MM.1S (cell line): Measurements from ENCODE around the gene RECQL.
A peak's percentile ranks its signal among the peaks of the same experiment; 100 is the strongest.

Experiments used
- DNase-seq: peaks from one replicate; pipeline ENCODE4 v3.0.0-alpha.2; 2015
- H2AFZ ChIP-seq: fragments of 300-600 bp; sonication (generic); 2 replicates; pipeline ENCODE4 v1.6.0; 2016; ENCODE audit warnings: antibody characterized with exemption, low read length
- H3F3A ChIP-seq: fragments of 300-600 bp; sonication (generic); 2 replicates; pipeline ENCODE4 v1.6.1; 2016; ENCODE audit warnings: mild to moderate bottlenecking, antibody characterized with exemption, low read length, moderate library complexity, mixed read lengths; ENCODE audit not compliant: insufficient read depth
- H3K27ac ChIP-seq: fragments of 300-600 bp; sonication (generic); 2 replicates; pipeline ENCODE4 v1.5.1; 2016; ENCODE audit warnings: mild to moderate bottlenecking, low read length
- H3K27me3 ChIP-seq: fragments of 300-600 bp; sonication (generic); replicated peaks from 2 replicates; pipeline ENCODE4 v1.6.0; 2016; ENCODE audit warnings: low read length; ENCODE audit not compliant: insufficient read depth
- H3K36me3 ChIP-seq: fragments of 300-600 bp; sonication (generic); replicated peaks from 2 replicates; pipeline ENCODE4 v1.6.1; 2016; ENCODE audit warnings: mild to moderate bottlenecking, low read length, mixed read lengths; ENCODE audit not compliant: insufficient read depth
- H3K4me1 ChIP-seq: fragments of 300-600 bp; sonication (generic); 2 replicates; pipeline ENCODE4 v1.6.1; 2016; ENCODE audit warnings: low read length, mixed read lengths
- H3K4me2 ChIP-seq: fragments of 300-600 bp; sonication (generic); 2 replicates; pipeline ENCODE4 v1.6.0; 2016; ENCODE audit warnings: low read depth, low read length
- H3K4me3 ChIP-seq: fragments of 300-600 bp; sonication (generic); 2 replicates; pipeline ENCODE4 v1.5.1; 2016; ENCODE audit warnings: low read length, mixed read lengths
- H3K79me2 ChIP-seq: fragments of 300-600 bp; sonication (generic); 2 replicates; pipeline ENCODE4 v1.6.1; 2016; ENCODE audit warnings: mixed run types, low read length, mixed read lengths
- H3K9ac ChIP-seq: fragments of 300-600 bp; sonication (generic); 2 replicates; pipeline ENCODE4 v1.6.1; 2016; ENCODE audit warnings: low read length, mixed read lengths
- H3K9me2 ChIP-seq: fragments of 300-600 bp; sonication (generic); replicated peaks from 2 replicates; pipeline ENCODE4 v1.6.1; 2016; ENCODE audit warnings: mild to moderate bottlenecking, low read length, mixed read lengths; ENCODE audit not compliant: insufficient read depth
- H3K9me3 ChIP-seq: fragments of 300-600 bp; sonication (generic); replicated peaks from 2 replicates; pipeline ENCODE4 v1.6.1; 2016; ENCODE audit warnings: mild to moderate bottlenecking, low read length, mixed read lengths; ENCODE audit not compliant: insufficient read depth
- H4K20me1 ChIP-seq: fragments of 300-600 bp; sonication (generic); 2 replicates; pipeline ENCODE4 v1.6.1; 2016; ENCODE audit warnings: mild to moderate bottlenecking, low read length, moderate library complexity, mixed read lengths; ENCODE audit not compliant: insufficient read depth
- EZH2 ChIP-seq: fragments of 300-600 bp; sonication (generic); optimal IDR thresholded peaks from 2 replicates; pipeline ENCODE3; 2017; ENCODE audit warnings: low read depth, mild to moderate bottlenecking, antibody characterized with exemption, low read length, mixed read lengths
- EZH2phosphoT487 ChIP-seq: fragments of 300-600 bp; sonication (generic); IDR thresholded peaks from 2 replicates; pipeline ENCODE4 v1.6.1; 2018; ENCODE audit warnings: antibody characterized with exemption, low read length
- TF ChIP-seq, protein P1 (sequence below): fragments of 300-600 bp; sonication (generic); IDR thresholded peaks from 2 replicates; pipeline ENCODE4 v1.5.1; 2016; ENCODE audit warnings: antibody characterized with exemption, low read length, mixed read lengths

Gene RECQL

DNA sequence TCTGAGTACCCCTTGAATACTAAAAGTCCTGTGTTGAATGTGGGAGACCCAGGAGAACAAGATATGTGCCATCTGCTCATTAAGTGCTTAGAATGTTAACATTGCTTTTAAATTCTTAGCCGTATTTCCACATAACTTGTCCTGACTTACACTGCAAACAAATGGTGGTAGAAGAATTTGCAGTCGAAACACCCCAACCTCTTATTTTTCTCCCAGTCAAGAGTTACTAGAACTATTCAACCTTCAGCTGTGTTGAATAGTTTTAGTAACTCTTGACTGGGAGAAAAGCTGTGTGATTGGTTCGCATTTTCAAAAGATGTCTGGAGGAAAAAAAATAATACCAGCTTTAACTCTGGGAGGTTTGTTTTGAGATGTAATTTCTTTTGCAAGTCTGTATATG, 17.0 kb upstream of the RECQL start:
- H3K9me3 ChIP-seq, result no peaks in the 10 kb centered on the region
- H3K4me1 ChIP-seq, result no peaks in the 10 kb centered on the region
- H3K36me3 ChIP-seq, result peaks cover 8% of the 10 kb centered on the region; the same call in 1 of the 2 replicates
- no peaks in the 10 kb centered on the region for H3F3A ChIP-seq
- no peak overlapping the region for H2AFZ ChIP-seq
- H4K20me1 ChIP-seq, result no peaks in the 10 kb centered on the region
- H3K79me2 ChIP-seq, result no peaks in the 10 kb centered on the region
- no peaks in the 10 kb centered on the region for H3K9me2 ChIP-seq
- H3K4me3 ChIP-seq, result no peak overlapping the region
- no peaks in the 10 kb centered on the region for H3K27me3 ChIP-seq
- no peak overlapping the region for H3K9ac ChIP-seq
- no peak overlapping the region for H3K27ac ChIP-seq
- TF ChIP-seq EZH2phosphoT487, result no peak
- no peak overlapping the region for H3K4me2 ChIP-seq
- DNase-seq, result no peak

DNA sequence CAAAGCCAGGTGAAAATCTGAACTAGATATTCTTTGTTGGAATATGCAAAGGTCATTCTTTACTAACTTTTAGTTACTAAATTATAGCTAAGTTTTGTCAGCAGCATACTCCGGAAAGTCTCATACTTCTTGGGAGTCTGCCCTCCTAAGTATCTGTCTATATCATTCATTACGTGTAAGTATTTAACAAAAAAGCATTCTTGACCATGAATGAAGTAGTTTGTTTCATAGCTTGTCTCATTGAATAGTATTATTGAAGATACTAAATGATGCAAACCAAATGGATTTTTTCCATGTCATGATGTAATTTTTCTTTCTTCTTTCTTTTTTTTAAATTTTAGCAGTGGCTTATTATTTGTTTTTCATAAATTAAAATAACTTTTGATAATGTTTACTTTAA, 14.8 kb upstream of the RECQL start:
- Histone ChIP-seq H3K9ac (no peak overlapping the region), H3K4me3 (no peak overlapping the region), H3K27ac (no peak overlapping the region), H2AFZ (no peak overlapping the region), H3K9me2 (no peaks in the 10 kb centered on the region), H3F3A (no peaks in the 10 kb centered on the region), H4K20me1 (no peaks in the 10 kb centered on the region), H3K36me3 (peaks cover 12% of the 10 kb centered on the region; the same call in 1 of the 2 replicates), H3K27me3 (no peaks in the 10 kb centered on the region), H3K4me2 (no peak overlapping the region), H3K4me1 (no peaks in the 10 kb centered on the region), H3K9me3 (no peaks in the 10 kb centered on the region), H3K79me2 (peaks cover 5% of the 10 kb centered on the region; the same call in 1 of the 2 replicates)
- DNase-seq, result no peak
- TF ChIP-seq, protein P1, sequence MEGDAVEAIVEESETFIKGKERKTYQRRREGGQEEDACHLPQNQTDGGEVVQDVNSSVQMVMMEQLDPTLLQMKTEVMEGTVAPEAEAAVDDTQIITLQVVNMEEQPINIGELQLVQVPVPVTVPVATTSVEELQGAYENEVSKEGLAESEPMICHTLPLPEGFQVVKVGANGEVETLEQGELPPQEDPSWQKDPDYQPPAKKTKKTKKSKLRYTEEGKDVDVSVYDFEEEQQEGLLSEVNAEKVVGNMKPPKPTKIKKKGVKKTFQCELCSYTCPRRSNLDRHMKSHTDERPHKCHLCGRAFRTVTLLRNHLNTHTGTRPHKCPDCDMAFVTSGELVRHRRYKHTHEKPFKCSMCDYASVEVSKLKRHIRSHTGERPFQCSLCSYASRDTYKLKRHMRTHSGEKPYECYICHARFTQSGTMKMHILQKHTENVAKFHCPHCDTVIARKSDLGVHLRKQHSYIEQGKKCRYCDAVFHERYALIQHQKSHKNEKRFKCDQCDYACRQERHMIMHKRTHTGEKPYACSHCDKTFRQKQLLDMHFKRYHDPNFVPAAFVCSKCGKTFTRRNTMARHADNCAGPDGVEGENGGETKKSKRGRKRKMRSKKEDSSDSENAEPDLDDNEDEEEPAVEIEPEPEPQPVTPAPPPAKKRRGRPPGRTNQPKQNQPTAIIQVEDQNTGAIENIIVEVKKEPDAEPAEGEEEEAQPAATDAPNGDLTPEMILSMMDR, result no peak
- no peak for TF ChIP-seq EZH2
- no peak for TF ChIP-seq EZH2phosphoT487

DNA sequence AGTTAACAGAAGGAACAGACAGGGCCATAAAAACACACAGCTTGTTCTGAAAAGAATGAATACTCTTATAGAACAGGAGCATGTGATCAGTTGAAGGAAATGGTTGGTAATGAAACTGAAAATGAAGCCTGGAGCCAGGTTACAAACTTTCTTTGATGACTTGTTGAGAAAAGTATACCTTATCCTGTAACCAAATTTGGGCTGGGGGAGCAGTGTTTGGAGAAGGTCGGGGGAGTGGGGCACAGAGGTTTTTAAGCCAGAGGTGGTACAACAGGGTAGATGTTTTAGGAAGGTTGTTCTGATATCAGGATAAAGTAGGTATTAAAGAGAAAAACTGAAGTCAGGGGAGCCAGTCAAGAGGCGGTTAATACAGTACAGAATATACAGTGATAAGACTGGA, 8.3 kb upstream of the RECQL start:
- H3K27me3 ChIP-seq, result no peaks in the 10 kb centered on the region
- peaks cover 9% of the 10 kb centered on the region; the same call in 1 of the 2 replicates for H3F3A ChIP-seq
- no peaks in the 10 kb centered on the region for H3K9me2 ChIP-seq
- TF ChIP-seq EZH2 (no peak), EZH2phosphoT487 (no peak)
- TF ChIP-seq, protein P1, result no peak
- H3K4me1 ChIP-seq, result peaks cover 19% of the 10 kb centered on the region
- no peaks in the 10 kb centered on the region for H4K20me1 ChIP-seq
- H3K4me2 ChIP-seq, result peak overlapping the region; percentile 68
- peaks cover 6% of the 10 kb centered on the region; the same call in 1 of the 2 replicates for H3K36me3 ChIP-seq
- H3K79me2 ChIP-seq, result peaks cover 59% of the 10 kb centered on the region
- DNase-seq, result peak; percentile 72
- H3K27ac ChIP-seq, result peak overlapping the region; percentile 39; the same call in 1 of the 2 replicates
- no peak overlapping the region for H3K9ac ChIP-seq
- H2AFZ ChIP-seq, result no peak overlapping the region
- peak overlapping the region; percentile 20; the same call in 1 of the 2 replicates for H3K4me3 ChIP-seq
- H3K9me3 ChIP-seq, result no peaks in the 10 kb centered on the region

GRCh38 chr12:21507849-21508248, 6.4 kb upstream of the RECQL start:
- Histone ChIP-seq H3K4me2 (no peak overlapping the region), H3K36me3 (peaks cover 6% of the 10 kb centered on the region; the same call in 1 of the 2 replicates), H3K79me2 (peaks cover 78% of the 10 kb centered on the region), H3K4me3 (no peak overlapping the region), H3K27ac (no peak overlapping the region), H3K9ac (no peak overlapping the region), H2AFZ (no peak overlapping the region), H3K27me3 (no peaks in the 10 kb centered on the region), H4K20me1 (no peaks in the 10 kb centered on the region), H3K9me3 (no peaks in the 10 kb centered on the region), H3K4me1 (peaks cover 30% of the 10 kb centered on the region), H3K9me2 (no peaks in the 10 kb centered on the region), H3F3A (peaks cover 9% of the 10 kb centered on the region; the same call in 1 of the 2 replicates)
- DNase-seq, result no peak
- TF ChIP-seq EZH2 (no peak), EZH2phosphoT487 (no peak)
- TF ChIP-seq, protein P1, result no peak
